Neural crest cell (in vitro differentiated cells): ENCODE results near the gene SMYD2. TPM values are rescaled to one million over a fixed set of nuclear protein-coding genes. Genes with fewer than 3 reads are reported as not detected.

Experiments used
- DNase-seq: peaks from one replicate; pipeline ENCODE4 v3.0.0; 2021; ENCODE audit warnings: low read depth, mixed read lengths, low spot score
- H3K27ac Mint-ChIP-seq: one replicate; pipeline ENCODE4 v1.8.0; 2021; ENCODE audit warnings: mild to moderate bottlenecking, mixed read lengths; ENCODE audit not compliant: unreplicated experiment
- H3K27me3 Mint-ChIP-seq: 2 replicates; pipeline ENCODE4 v1.8.0; 2021; ENCODE audit warnings: low read depth, mild to moderate bottlenecking, mixed read lengths
- H3K36me3 Mint-ChIP-seq: 2 replicates; pipeline ENCODE4 v1.8.0; 2021; ENCODE audit warnings: low read depth, mild to moderate bottlenecking, mixed read lengths
- H3K4me1 Mint-ChIP-seq: 2 replicates; pipeline ENCODE4 v1.8.0; 2021; ENCODE audit warnings: mixed read lengths
- H3K4me3 Mint-ChIP-seq: one replicate; pipeline ENCODE4 v1.8.0; 2021; ENCODE audit warnings: mild to moderate bottlenecking, mixed read lengths
- H3K9me3 Mint-ChIP-seq: 2 replicates; pipeline ENCODE4 v1.8.0; 2021; ENCODE audit warnings: mixed read lengths
- total RNA-seq: library from RNA; stranded (reverse); gene quantifications from 2 replicates; pipeline ENCODE4 v1.2.1, GENCODE V29; 2021
- TF ChIP-seq, protein P1 (sequence below): fragments of 200-600 bp; sonication (generic); conservative IDR thresholded peaks from 2 replicates; pipeline ENCODE4 v1.5.0; 2021; ENCODE audit warnings: antibody characterized with exemption, mild to moderate bottlenecking

Gene SMYD2
- total RNA-seq, 1 donor from 2014 or later, result 59.3 TPM

DNA sequence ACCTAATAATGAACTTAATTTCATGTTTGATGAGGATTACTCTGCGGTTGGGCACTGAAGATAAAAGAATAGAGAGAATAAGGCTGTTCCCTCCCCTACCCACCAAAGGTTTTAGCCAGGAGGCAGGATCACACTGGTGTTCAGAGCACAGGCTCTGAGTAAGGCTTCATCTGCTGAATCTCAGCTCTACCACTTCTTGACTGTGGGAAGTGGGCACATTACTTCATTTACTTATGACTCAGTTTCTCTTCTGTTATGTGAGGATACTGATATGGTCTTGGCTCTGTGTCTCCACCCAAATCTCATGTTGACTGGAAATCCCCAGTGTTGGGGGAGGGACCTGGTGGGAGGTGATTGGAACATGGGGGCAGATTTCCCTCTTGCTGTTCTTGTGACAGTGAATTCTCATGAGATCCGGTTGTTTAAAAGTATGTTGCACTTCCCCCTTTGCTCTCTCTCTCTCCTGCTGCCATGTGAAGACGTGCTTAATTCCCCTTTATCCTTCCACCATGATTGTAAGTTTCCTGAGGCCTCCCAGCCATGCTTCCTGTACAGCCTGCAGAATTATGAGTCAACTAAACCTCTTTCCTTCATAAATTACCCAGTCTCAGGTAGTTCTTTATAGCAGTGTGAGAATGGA lies 79.7 kb downstream of the SMYD2 start:
- peaks cover 31% of the 10 kb centered on the region for H3K36me3 Mint-ChIP-seq
- H3K27ac Mint-ChIP-seq, result no peak overlapping the region

DNA sequence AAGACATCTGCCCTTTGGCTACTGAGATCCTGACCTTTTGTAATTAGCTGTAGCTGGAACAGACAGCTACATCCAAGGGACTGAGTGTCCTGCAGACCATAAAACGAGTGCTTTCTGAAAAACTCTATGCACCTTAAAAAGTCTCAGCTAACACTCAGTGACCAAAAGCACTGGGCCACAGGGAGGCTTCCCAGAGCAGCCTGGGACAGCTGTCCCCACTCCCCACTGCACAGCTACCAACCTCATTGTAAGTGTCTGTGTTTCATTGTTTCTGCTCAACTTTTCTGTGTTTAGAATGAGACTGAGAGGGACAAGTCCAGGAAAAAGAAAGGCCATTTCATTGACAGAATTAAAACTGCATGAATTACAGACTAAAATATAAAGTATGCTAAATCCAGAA lies 80.7 kb downstream of the SMYD2 start:
- DNase-seq, result no peak
- Mint-ChIP-seq H3K4me1 (peaks cover 17% of the 10 kb centered on the region), H3K9me3 (no peaks in the 10 kb centered on the region), H3K27me3 (no peaks in the 10 kb centered on the region), H3K27ac (no peak overlapping the region), H3K36me3 (peaks cover 27% of the 10 kb centered on the region), H3K4me3 (no peak overlapping the region)
- TF ChIP-seq, protein P1, sequence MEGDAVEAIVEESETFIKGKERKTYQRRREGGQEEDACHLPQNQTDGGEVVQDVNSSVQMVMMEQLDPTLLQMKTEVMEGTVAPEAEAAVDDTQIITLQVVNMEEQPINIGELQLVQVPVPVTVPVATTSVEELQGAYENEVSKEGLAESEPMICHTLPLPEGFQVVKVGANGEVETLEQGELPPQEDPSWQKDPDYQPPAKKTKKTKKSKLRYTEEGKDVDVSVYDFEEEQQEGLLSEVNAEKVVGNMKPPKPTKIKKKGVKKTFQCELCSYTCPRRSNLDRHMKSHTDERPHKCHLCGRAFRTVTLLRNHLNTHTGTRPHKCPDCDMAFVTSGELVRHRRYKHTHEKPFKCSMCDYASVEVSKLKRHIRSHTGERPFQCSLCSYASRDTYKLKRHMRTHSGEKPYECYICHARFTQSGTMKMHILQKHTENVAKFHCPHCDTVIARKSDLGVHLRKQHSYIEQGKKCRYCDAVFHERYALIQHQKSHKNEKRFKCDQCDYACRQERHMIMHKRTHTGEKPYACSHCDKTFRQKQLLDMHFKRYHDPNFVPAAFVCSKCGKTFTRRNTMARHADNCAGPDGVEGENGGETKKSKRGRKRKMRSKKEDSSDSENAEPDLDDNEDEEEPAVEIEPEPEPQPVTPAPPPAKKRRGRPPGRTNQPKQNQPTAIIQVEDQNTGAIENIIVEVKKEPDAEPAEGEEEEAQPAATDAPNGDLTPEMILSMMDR, result no peak

More for the DNA sequence above, 79.7 kb downstream of the SMYD2 start:
- no peaks in the 10 kb centered on the region for H3K9me3 Mint-ChIP-seq
- H3K4me1 Mint-ChIP-seq, result peaks cover 17% of the 10 kb centered on the region
- TF ChIP-seq, protein P1, result no peak
- no peak for DNase-seq
- H3K27me3 Mint-ChIP-seq, result no peaks in the 10 kb centered on the region
- no peak overlapping the region for H3K4me3 Mint-ChIP-seq

DNA sequence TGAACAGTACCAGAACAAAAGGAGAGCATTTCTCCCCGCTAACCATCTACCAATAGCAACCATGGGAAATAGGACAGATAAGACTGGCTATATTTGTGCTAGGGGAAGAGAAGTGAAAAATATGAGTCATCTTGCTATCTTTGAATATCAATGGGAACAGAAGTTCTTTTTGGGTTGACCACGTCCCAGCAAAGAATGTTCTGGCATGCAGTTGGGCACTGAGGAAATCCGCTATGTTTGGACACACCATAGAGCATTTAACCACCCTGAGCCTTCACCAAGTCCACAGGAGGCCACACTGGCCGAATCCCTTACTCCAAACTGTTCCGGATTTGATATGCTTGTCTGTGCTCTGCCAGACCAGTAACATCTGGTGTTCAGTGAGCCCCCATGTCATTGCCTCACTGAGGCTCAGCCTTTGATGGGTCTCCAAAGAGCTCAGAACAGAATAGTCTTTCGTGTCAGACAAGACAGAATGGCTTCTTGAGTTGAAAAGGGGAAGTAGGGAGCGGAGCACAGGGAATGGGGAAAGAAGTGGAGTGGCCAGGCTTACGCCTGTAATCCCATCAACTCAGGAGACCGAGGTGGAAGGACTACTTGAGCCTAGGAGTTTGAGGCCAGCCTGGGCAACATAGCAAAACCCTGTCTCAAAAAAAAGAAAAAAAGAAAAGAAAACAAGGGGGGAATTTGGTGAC lies 81.4 kb downstream of the SMYD2 start:
- H3K4me3 Mint-ChIP-seq, result no peak overlapping the region
- H3K9me3 Mint-ChIP-seq, result no peaks in the 10 kb centered on the region
- H3K4me1 Mint-ChIP-seq, result peaks cover 21% of the 10 kb centered on the region
- H3K36me3 Mint-ChIP-seq, result peaks cover 24% of the 10 kb centered on the region
- no peaks in the 10 kb centered on the region for H3K27me3 Mint-ChIP-seq
- no peak overlapping the region for H3K27ac Mint-ChIP-seq
- no peak for DNase-seq
- TF ChIP-seq, protein P1, result no peak

DNA sequence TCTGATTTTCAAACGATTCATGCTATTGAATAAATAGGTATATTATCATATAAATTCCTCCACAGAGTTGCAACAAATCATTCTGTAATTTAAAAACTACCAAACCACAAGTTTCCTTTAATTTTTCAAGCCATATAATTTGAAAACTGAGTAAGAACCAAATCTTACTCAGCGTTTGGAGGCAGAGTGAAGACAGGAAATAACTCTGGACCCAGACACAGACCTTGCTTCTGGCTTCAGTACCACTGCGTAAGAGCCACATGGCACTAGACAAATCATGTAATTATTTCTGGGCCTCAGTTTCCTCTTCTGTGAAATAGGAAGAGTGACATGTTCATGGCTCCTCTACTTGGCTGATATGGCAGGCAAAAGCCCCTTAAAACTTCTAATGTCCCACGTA lies 82.4 kb downstream of the SMYD2 start:
- H3K36me3 Mint-ChIP-seq, result peaks cover 24% of the 10 kb centered on the region
- no peak overlapping the region for H3K4me3 Mint-ChIP-seq

DNA sequence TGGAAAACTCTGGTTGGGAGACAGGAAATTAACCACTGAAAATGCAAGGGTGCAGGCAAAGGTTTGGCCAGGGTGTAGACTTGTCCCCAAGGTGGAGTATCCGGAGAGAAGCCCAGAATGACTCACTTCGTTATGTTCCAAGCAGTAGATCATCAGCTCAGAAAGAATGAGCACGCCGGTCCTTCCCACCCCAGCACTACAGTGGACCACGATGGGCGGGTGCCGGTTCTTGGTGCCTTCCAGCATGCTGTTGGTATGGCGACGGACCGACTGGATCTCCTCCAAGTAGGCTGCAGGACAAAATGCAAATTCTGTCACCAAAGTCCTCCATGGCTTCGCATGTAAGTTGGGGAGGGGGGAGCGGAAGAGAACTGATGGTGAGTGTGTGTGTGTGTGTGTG lies 83.4 kb downstream of the SMYD2 start:
- DNase-seq, result no peak
- H3K27ac Mint-ChIP-seq, result no peak overlapping the region
- TF ChIP-seq, protein P1, result no peak
- peaks cover 23% of the 10 kb centered on the region for H3K4me1 Mint-ChIP-seq
- no peaks in the 10 kb centered on the region for H3K27me3 Mint-ChIP-seq
- H3K4me3 Mint-ChIP-seq, result no peak overlapping the region
- peaks cover 27% of the 10 kb centered on the region for H3K36me3 Mint-ChIP-seq
- no peaks in the 10 kb centered on the region for H3K9me3 Mint-ChIP-seq

More for the DNA sequence above, 82.4 kb downstream of the SMYD2 start:
- Mint-ChIP-seq H3K9me3 (no peaks in the 10 kb centered on the region), H3K27ac (no peak overlapping the region), H3K4me1 (peaks cover 23% of the 10 kb centered on the region), H3K27me3 (no peaks in the 10 kb centered on the region)
- DNase-seq, result no peak
- TF ChIP-seq, protein P1, result no peak
